H9 (cell line): ENCODE results near the gene THAP4. TPM values are rescaled to one million over a fixed set of nuclear protein-coding genes. Genes with fewer than 3 reads are reported as not detected.
A peak's percentile ranks its signal among the peaks of the same experiment; 100 is the strongest.

Experiments
- DNase-seq: peaks from one replicate; pipeline ENCODE4 v3.0.0-alpha.2; 2017
- H2AFZ ChIP-seq: one replicate; pipeline ENCODE4 v1.6.1; 2013; ENCODE audit warnings: mild to moderate bottlenecking, low read length, control low read depth, moderate library complexity
- H2AK5ac ChIP-seq: 2 replicates; pipeline ENCODE4 v1.6.1; 2013; ENCODE audit warnings: low read length, control low read depth, mixed read lengths; ENCODE audit not compliant: insufficient read length
- H2BK120ac ChIP-seq: one replicate; pipeline ENCODE4 v1.6.1; 2013; ENCODE audit warnings: low read depth, mild to moderate bottlenecking, low read length, control low read depth, inconsistent platforms; ENCODE audit not compliant: poor library complexity, severe bottlenecking
- H2BK12ac ChIP-seq: 2 replicates; pipeline ENCODE4 v1.6.1; 2013; ENCODE audit warnings: low read length, control low read depth, mixed read lengths, low read depth; ENCODE audit not compliant: insufficient read length
- H2BK15ac ChIP-seq: 2 replicates; pipeline ENCODE4 v1.6.1; 2013; ENCODE audit warnings: low read depth, low read length, control low read depth
- H2BK20ac ChIP-seq: one replicate; pipeline ENCODE4 v1.6.1; 2013; ENCODE audit warnings: low read depth, mild to moderate bottlenecking, low read length, control low read depth, inconsistent platforms; ENCODE audit not compliant: poor library complexity, severe bottlenecking
- H2BK5ac ChIP-seq: 2 replicates; pipeline ENCODE4 v1.6.1; 2013; ENCODE audit warnings: low read length, control low read depth, mixed read lengths; ENCODE audit not compliant: insufficient read length
- H3K14ac ChIP-seq: 2 replicates; pipeline ENCODE4 v1.6.1; 2013; ENCODE audit warnings: low read length, control low read depth; ENCODE audit not compliant: insufficient read depth
- H3K18ac ChIP-seq: 2 replicates; pipeline ENCODE4 v1.6.1; 2013; ENCODE audit warnings: low read depth, mild to moderate bottlenecking, mixed read lengths, low read length, control low read depth; ENCODE audit not compliant: insufficient read length
- H3K23ac ChIP-seq: 2 replicates; pipeline ENCODE4 v1.6.1; 2013; ENCODE audit warnings: low read length, control low read depth, mixed read lengths, low read depth; ENCODE audit not compliant: insufficient read length
- H3K23me2 ChIP-seq: 2 replicates; pipeline ENCODE4 v1.6.1; 2013; ENCODE audit warnings: low read depth, mild to moderate bottlenecking, mixed read lengths, low read length, control low read depth; ENCODE audit not compliant: insufficient read length, poor library complexity, severe bottlenecking
- H3K27ac ChIP-seq: 2 replicates; pipeline ENCODE4 v1.5.1; 2013; ENCODE audit warnings: low read length, control low read depth, mixed read lengths, low read depth; ENCODE audit not compliant: insufficient read length
- H3K27me3 ChIP-seq: 2 replicates; pipeline ENCODE4 v1.6.1; 2013; ENCODE audit warnings: low read length, control low read depth, inconsistent platforms; ENCODE audit not compliant: insufficient read depth
- H3K4ac ChIP-seq: 2 replicates; pipeline ENCODE4 v1.6.1; 2013; ENCODE audit warnings: low read depth, mild to moderate bottlenecking, control low read depth, inconsistent platforms, low read length, moderate library complexity
- H3K4me1 ChIP-seq: 2 replicates; pipeline ENCODE4 v1.6.1; 2013; ENCODE audit warnings: low read length, control low read depth, inconsistent platforms; ENCODE audit not compliant: insufficient read depth
- H3K4me2 ChIP-seq: 2 replicates; pipeline ENCODE4 v1.6.1; 2013; ENCODE audit warnings: low read length, control low read depth, mixed read lengths; ENCODE audit not compliant: insufficient read length, insufficient read depth
- H3K56ac ChIP-seq: 2 replicates; pipeline ENCODE4 v1.6.1; 2013; ENCODE audit warnings: low read depth, mild to moderate bottlenecking, mixed read lengths, low read length, control low read depth; ENCODE audit not compliant: insufficient read length
- H3K79me1 ChIP-seq: 2 replicates; pipeline ENCODE4 v1.6.1; 2013; ENCODE audit warnings: low read depth, mild to moderate bottlenecking, moderate library complexity, low read length, control low read depth, inconsistent platforms; ENCODE audit not compliant: insufficient read depth, poor library complexity, severe bottlenecking
- H3K79me2 ChIP-seq: 2 replicates; pipeline ENCODE4 v1.6.1; 2013; ENCODE audit warnings: low read length, control low read depth, inconsistent platforms; ENCODE audit not compliant: insufficient read depth
- H3K9ac ChIP-seq: 2 replicates; pipeline ENCODE4 v1.6.1; 2013; ENCODE audit warnings: low read length, control low read depth, mixed read lengths; ENCODE audit not compliant: insufficient read length; ENCODE audit errors: extremely low read depth
- H3K9me3 ChIP-seq: one replicate; pipeline ENCODE4 v1.6.1; 2013; ENCODE audit warnings: low read depth, low read length, inconsistent platforms; ENCODE audit not compliant: control insufficient read depth
- H3T11ph ChIP-seq: one replicate; pipeline ENCODE4 v1.6.1; 2013; ENCODE audit warnings: mild to moderate bottlenecking, low read length, control low read depth, inconsistent platforms
- H4K20me1 ChIP-seq: one replicate; pipeline ENCODE4 v1.6.1; 2013; ENCODE audit not compliant: control insufficient read depth, insufficient read length, insufficient read depth
- H4K5ac ChIP-seq: 2 replicates; pipeline ENCODE4 v1.6.1; 2013; ENCODE audit warnings: low read depth, mild to moderate bottlenecking, mixed read lengths, low read length, control low read depth; ENCODE audit not compliant: insufficient read length
- H4K8ac ChIP-seq: replicated peaks from 2 replicates; pipeline ENCODE4 v1.6.1; 2013; ENCODE audit warnings: low read length, control low read depth, mixed read lengths, low read depth; ENCODE audit not compliant: insufficient read length
- H4K91ac ChIP-seq: 2 replicates; pipeline ENCODE4 v1.6.1; 2013; ENCODE audit warnings: low read depth, mild to moderate bottlenecking, moderate library complexity, mixed read lengths, low read length, control low read depth; ENCODE audit not compliant: insufficient read length
- H3K27ac Mint-ChIP-seq, 3 experiments: 2 replicates in 2 of 3; 3 replicates in 1 of 3; pipeline ENCODE4 v1.8.0; 2020 to 2021; ENCODE audit warnings: mixed read lengths in 3 of 3, mild to moderate bottlenecking in 1 of 3, moderate library complexity in 1 of 3
- H3K27me3 Mint-ChIP-seq: 2 replicates; pipeline ENCODE4 v1.8.0; 2021; ENCODE audit warnings: low read depth, mild to moderate bottlenecking, moderate library complexity, mixed read lengths
- H3K36me3 Mint-ChIP-seq, 3 experiments: 2 replicates in 2 of 3; 3 replicates in 1 of 3; pipeline ENCODE4 v1.8.0; 2020 to 2021; ENCODE audit warnings: low read depth in 3 of 3, mixed read lengths in 3 of 3; ENCODE audit not compliant: insufficient read depth in 1 of 3
- H3K4me1 Mint-ChIP-seq, 2 experiments: 2 replicates each; pipeline ENCODE4 v1.8.0; 2020; ENCODE audit warnings: mixed read lengths in 2 of 2
- H3K4me3 Mint-ChIP-seq, 2 experiments: 2 replicates in 1 of 2; 3 replicates in 1 of 2; pipeline ENCODE4 v1.8.0; 2020 to 2021; ENCODE audit warnings: mild to moderate bottlenecking in 2 of 2, mixed read lengths in 2 of 2, moderate library complexity in 1 of 2
- H3K9me3 Mint-ChIP-seq, 2 experiments: 2 replicates in 1 of 2; 3 replicates in 1 of 2; pipeline ENCODE4 v1.8.0; 2020; ENCODE audit warnings: mild to moderate bottlenecking in 2 of 2, mixed read lengths in 2 of 2, moderate library complexity in 1 of 2
- WGBS: extraction: QIAGEN DNeasy Blood & Tissue Kit; methylation state at CpG from one replicate; pipeline ENCODE4 v1.1.7; 2013; ENCODE audit warnings: missing lambda C conversion rate, low lambda C conversion rate, mixed read lengths; ENCODE audit not compliant: insufficient read length; ENCODE audit errors: extremely low coverage; 5-methylcytosine and 5-hydroxymethylcytosine counted together
- total RNA-seq: library from RNA; stranded (reverse); gene quantifications from 2 replicates; pipeline ENCODE4 v1.2.1, GENCODE V29; 2021
- TF ChIP-seq, protein P1 (sequence below): fragments of 200-600 bp; sonication (generic); conservative IDR thresholded peaks from 3 replicates; pipeline ENCODE4 v1.8.0; 2021; ENCODE audit warnings: antibody characterized with exemption, mild to moderate bottlenecking

The THAP4 gene
- total RNA-seq, 1 experiment from 2014 or later = 70.6 TPM

DNA sequence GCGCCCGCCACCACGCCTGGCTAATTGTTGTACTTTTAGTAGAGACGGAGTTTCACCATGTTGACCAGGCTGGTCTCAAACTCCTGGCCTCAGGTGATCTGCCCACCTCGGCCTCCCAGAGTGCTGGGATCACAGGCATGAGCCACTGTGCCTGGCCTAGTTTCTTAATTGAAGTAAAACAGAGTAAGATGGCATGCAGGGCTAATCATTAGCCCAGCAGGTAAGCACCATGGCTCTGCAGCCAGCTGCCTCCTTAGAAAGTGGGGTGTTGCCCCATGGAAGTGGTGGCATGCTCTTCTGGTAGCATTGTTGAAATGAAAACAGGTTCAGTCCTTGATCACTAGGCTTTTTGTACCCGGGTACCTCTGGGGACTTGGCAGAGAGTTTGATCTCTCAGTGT lies 13.0 kb upstream of the THAP4 start:
- Mint-ChIP-seq H3K36me3 (peaks cover 20 to 37% (median 31%) of the 10 kb centered on the region in 3 experiments), H3K4me3 (no peak overlapping the region), H3K4me1 (peaks cover 17 to 26% of the 10 kb centered on the region in 2 experiments), H3K27me3 (no peaks in the 10 kb centered on the region), H3K9me3 (no peaks in the 10 kb centered on the region), H3K27ac (peak overlapping the region in 2 of 3 experiments; percentile 22 to 68; a peak in 1 of 7 replicates)
- no CpG with 5 or more reads among the region's 6 CpGs for WGBS
- Histone ChIP-seq H4K91ac (no peak overlapping the region), H2BK120ac (no peak overlapping the region), H4K5ac (no peak overlapping the region), H3K9me3 (no peaks in the 10 kb centered on the region), H3K23me2 (no peaks in the 10 kb centered on the region), H3K79me2 (peaks cover 19% of the 10 kb centered on the region; the same call in 1 of the 2 replicates), H2BK12ac (no peak overlapping the region), H3K4me2 (peak overlapping the region; percentile 21), H3K56ac (no peak overlapping the region), H2AFZ (no peak overlapping the region), H3K23ac (no peak overlapping the region), H3K9ac (no peak overlapping the region), H3K18ac (no peak overlapping the region), H3K4me1 (peaks cover 4% of the 10 kb centered on the region; the same call in 1 of the 2 replicates), H3K79me1 (peaks cover 8% of the 10 kb centered on the region), H2AK5ac (no peak overlapping the region), H2BK5ac (no peak overlapping the region), H2BK15ac (no peak overlapping the region), H4K8ac (no peak overlapping the region), H2BK20ac (no peak overlapping the region), H3K4ac (no peak overlapping the region), H3K27ac (no peak overlapping the region), H3K14ac (no peak overlapping the region; the same call in 1 of the 2 replicates), H4K20me1 (no peaks in the 10 kb centered on the region), H3T11ph (no peak overlapping the region), H3K27me3 (no peaks in the 10 kb centered on the region)
- no peak for DNase-seq
- TF ChIP-seq, protein P1, sequence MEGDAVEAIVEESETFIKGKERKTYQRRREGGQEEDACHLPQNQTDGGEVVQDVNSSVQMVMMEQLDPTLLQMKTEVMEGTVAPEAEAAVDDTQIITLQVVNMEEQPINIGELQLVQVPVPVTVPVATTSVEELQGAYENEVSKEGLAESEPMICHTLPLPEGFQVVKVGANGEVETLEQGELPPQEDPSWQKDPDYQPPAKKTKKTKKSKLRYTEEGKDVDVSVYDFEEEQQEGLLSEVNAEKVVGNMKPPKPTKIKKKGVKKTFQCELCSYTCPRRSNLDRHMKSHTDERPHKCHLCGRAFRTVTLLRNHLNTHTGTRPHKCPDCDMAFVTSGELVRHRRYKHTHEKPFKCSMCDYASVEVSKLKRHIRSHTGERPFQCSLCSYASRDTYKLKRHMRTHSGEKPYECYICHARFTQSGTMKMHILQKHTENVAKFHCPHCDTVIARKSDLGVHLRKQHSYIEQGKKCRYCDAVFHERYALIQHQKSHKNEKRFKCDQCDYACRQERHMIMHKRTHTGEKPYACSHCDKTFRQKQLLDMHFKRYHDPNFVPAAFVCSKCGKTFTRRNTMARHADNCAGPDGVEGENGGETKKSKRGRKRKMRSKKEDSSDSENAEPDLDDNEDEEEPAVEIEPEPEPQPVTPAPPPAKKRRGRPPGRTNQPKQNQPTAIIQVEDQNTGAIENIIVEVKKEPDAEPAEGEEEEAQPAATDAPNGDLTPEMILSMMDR = no peak
